Measurements from ENCODE around the gene TMEM238.
"Not testable (repeated sequence)": the region's sequence is repeated elsewhere in the genome, so short reads cannot be mapped to it uniquely, and the experiment has no call there.

TMEM238 gene

GRCh38 chr19:55339889-55340783 is 44.0 kb downstream of the TMEM238 start:
- no peak for DNase-seq (ENCODE audit: low spot score)

- DNase-seq (ENCODE audit: low spot score): peak; percentile 100
Measured at GRCh38 chr19:55339105-55339888, 44.8 kb downstream of the TMEM238 start, which contains the start of gene KMT5C. Gene KMT5C (plus strand): TSS chr19:55339876. CDS start chr19:55341937, 2,061 bp downstream.

- no peak for DNase-seq (ENCODE audit: low spot score)
Measured at GRCh38 chr19:55336101-55336500, 48.0 kb downstream of the TMEM238 start.

GRCh38 chr19:55333870-55334269 is 50.2 kb downstream of the TMEM238 start:
- no peak for DNase-seq (ENCODE audit: low spot score)

GRCh38 chr19:55329791-55330190 is 54.3 kb downstream of the TMEM238 start:
- DNase-seq (ENCODE audit: low spot score): not testable (repeated sequence)

Data from cerebellar cortex (tissue), 1 donor.